Panc1 (cell line): ENCODE results near the gene NFYC. TPM values are rescaled to one million over a fixed set of nuclear protein-coding genes. Genes with fewer than 3 reads are reported as not detected.

Source experiments
- ATAC-seq: fragments of 200-7000 bp; cut with Tn5 transposase; 2 replicates; pipeline ENCODE4 v1.9.1; 2020; ENCODE audit warnings: mild to moderate bottlenecking, moderate library complexity
- BruUV-seq: library from RNA; stranded (reverse); fragments of 400-500 nt; replicated peaks from 2 replicates; lab custom pipeline; 2021; lab: Mats Ljungman, UMichigan
- CTCF ChIA-PET: fragments of 300-600 bp; sonication (Branson Sonifier 250); formaldehyde crosslinking; loops from one replicate; lab custom pipeline; 2022; ENCODE audit warnings: antibody characterized with exemption; lab: Charles Lee
- POLR2A ChIA-PET: fragments of 300-600 bp; sonication (Branson Sonifier 250); formaldehyde crosslinking; loops from one replicate; lab custom pipeline; 2022; ENCODE audit warnings: antibody characterized with exemption; lab: Charles Lee
- DNase-seq: peaks from one replicate; pipeline ENCODE4 v3.0.0-alpha.2; 2010; ENCODE audit warnings: low read depth, low spot score
- H3K27ac ChIP-seq: 2 replicates; pipeline ENCODE4 v1.5.1; 2011; ENCODE audit warnings: mild to moderate bottlenecking, low read length, inconsistent platforms
- H3K27me3 ChIP-seq: fragments of 200-500 bp; sonication (Bioruptor generic); 2 replicates; pipeline ENCODE4 v1.6.0; 2014; ENCODE audit warnings: low read length, inconsistent platforms; ENCODE audit not compliant: control insufficient read depth, insufficient read depth
- H3K36me3 ChIP-seq: fragments of 200-500 bp; sonication (Bioruptor generic); 2 replicates; pipeline ENCODE4 v1.5.1; 2014; ENCODE audit warnings: inconsistent platforms, mild to moderate bottlenecking, low read length, moderate library complexity; ENCODE audit not compliant: control insufficient read depth, insufficient read depth
- H3K4me1 ChIP-seq: 2 replicates; pipeline ENCODE4 v1.5.1; 2011; ENCODE audit warnings: inconsistent platforms, mild to moderate bottlenecking, low read length, moderate library complexity; ENCODE audit not compliant: control insufficient read depth, insufficient read depth
- H3K4me3 ChIP-seq, 2 experiments: 2 replicates each; pipeline ENCODE4 v1.5.1; 2011 to 2012; ENCODE audit warnings: low read depth in 2 of 2, low read length in 2 of 2, mild to moderate bottlenecking in 2 of 2, inconsistent platforms in 1 of 2, moderate library complexity in 1 of 2
- H3K9me3 ChIP-seq: fragments of 200-500 bp; sonication (Bioruptor generic); 2 replicates; pipeline ENCODE4 v1.5.1; 2014; ENCODE audit warnings: low read depth, mild to moderate bottlenecking, inconsistent platforms, low read length, moderate library complexity; ENCODE audit not compliant: control insufficient read depth, insufficient read depth
- CTCF ChIP-seq: fragments of 450-650 bp; IDR thresholded peaks from 2 replicates; pipeline ENCODE4 v1.5.1; 2017; ENCODE audit warnings: mild to moderate bottlenecking
- POLR2AphosphoS5 ChIP-seq: IDR thresholded peaks from 2 replicates; pipeline ENCODE4 v1.6.1; 2012; ENCODE audit warnings: mild to moderate bottlenecking, low read depth, low read length, moderate library complexity
- REST ChIP-seq, 2 experiments: IDR thresholded peaks; 2 replicates each; pipeline ENCODE4 v1.6.1; 2011 to 2012; ENCODE audit warnings: low read depth in 2 of 2, control low read depth in 1 of 2, low read length in 1 of 2, mild to moderate bottlenecking in 1 of 2, moderate library complexity in 1 of 2; ENCODE audit not compliant: insufficient read depth in 1 of 2
- SIN3A ChIP-seq: IDR thresholded peaks from 2 replicates; pipeline ENCODE4 v1.6.1; 2012; ENCODE audit warnings: low read depth, mild to moderate bottlenecking, low read length, moderate library complexity, borderline replicate concordance; ENCODE audit not compliant: insufficient read depth
- TCF7L2 ChIP-seq: IDR thresholded peaks from 2 replicates; pipeline ENCODE4 v1.6.1; 2011; ENCODE audit warnings: mild to moderate bottlenecking, low read depth, low read length, inconsistent platforms
- in situ Hi-C: cut with HindIII; loops from 2 replicates; pipeline ENCODE4 v1.10.0; 2016; ENCODE audit warnings: low sequenced_read_pairs, low pct_unique_long_range_greater_than_20kb
- intact Hi-C: fragments of 100-400 bp; cut with micrococcal nuclease; formaldehyde crosslinking; loops from one replicate; pipeline ENCODE4 v1.10.0; 2022; ENCODE audit not compliant: unreplicated experiment
- total RNA-seq: library from RNA; stranded (reverse); gene quantifications from one replicate; pipeline ENCODE4 v1.2.1, GENCODE V29; 2021; ENCODE audit not compliant: unreplicated experiment

NFYC gene
- total RNA-seq, 1 experiment from 2014 or later = 81.9 TPM

GRCh38 chr1:40806240-40806639 lies 114.7 kb downstream of the NFYC start:
- H3K4me3 ChIP-seq = no peak overlapping the region

GRCh38 chr1:40806731-40807695 lies 115.5 kb downstream of the NFYC start:
- no peak for ATAC-seq
- BruUV-seq = no TSS peak
- in situ Hi-C loops (no loop called here), intact Hi-C loops (no loop called here)
- Histone ChIP-seq H3K36me3 (no peaks in the 10 kb centered on the region), H3K27ac (no peak overlapping the region), H3K9me3 (no peaks in the 10 kb centered on the region), H3K4me3 (no peak overlapping the region), H3K27me3 (no peaks in the 10 kb centered on the region), H3K4me1 (peaks cover 3% of the 10 kb centered on the region; the same call in 1 of the 2 replicates)
- ChIA-PET CTCF (no interaction called here), POLR2A (no interaction called here)
- DNase-seq = no peak
- TF ChIP-seq TCF7L2 = no peak
- no peak for TF ChIP-seq POLR2AphosphoS5
- TF ChIP-seq CTCF = no peak
- no peak for TF ChIP-seq REST (IDR thresholded peaks at IDR 0.05; ENCODE audit: insufficient read depth in 1 of 2, low read depth in 2 of 2, low read length in 1 of 2)

More at GRCh38 chr1:40806240-40806639, 114.7 kb downstream of the NFYC start:
- ChIA-PET POLR2A (no interaction called here), CTCF (no interaction called here)
- no peak for DNase-seq
- BruUV-seq = no TSS peak
- Histone ChIP-seq H3K36me3 (no peaks in the 10 kb centered on the region), H3K27me3 (no peaks in the 10 kb centered on the region), H3K4me1 (peaks cover 7% of the 10 kb centered on the region), H3K27ac (no peak overlapping the region), H3K9me3 (no peaks in the 10 kb centered on the region)
- in situ Hi-C loops (no loop called here), intact Hi-C loops (no loop called here)
- TF ChIP-seq POLR2AphosphoS5 (no peak), TCF7L2 (no peak), SIN3A (no peak), CTCF (no peak), REST (IDR thresholded peaks at IDR 0.05; ENCODE audit: insufficient read depth in 1 of 2, low read depth in 2 of 2, low read length in 1 of 2) (no peak)
- no peak for ATAC-seq
